GM18508 (cell line): ENCODE results near the gene SUMO4.

Source experiments
- ATAC-seq: cut with Tn5 transposase; IDR thresholded peaks from one replicate; pipeline ENCODE4 v1.9.1; 2021; ENCODE audit warnings: moderate number of reproducible peaks; ENCODE audit not compliant: insufficient read depth, unreplicated experiment

Gene SUMO4

GRCh38 chr6:149400050-149400449 lies at the start of gene SUMO4:
TSS of gene SUMO4 (plus strand) at chr6:149400262. CDS start at chr6:149400392, 130 bp downstream.
- ATAC-seq, result no peak

GRCh38 chr6:149354009-149354408 lies 46.1 kb upstream of the SUMO4 start:
- no peak for ATAC-seq

GRCh38 chr6:149356081-149356750 lies 43.8 kb upstream of the SUMO4 start:
- no peak for ATAC-seq

- no peak for ATAC-seq
Observed at GRCh38 chr6:149357726-149358538, 42.1 kb upstream of the SUMO4 start.

- ATAC-seq, result no peak
Observed at GRCh38 chr6:149359440-149359839, 40.6 kb upstream of the SUMO4 start.

- ATAC-seq, result no peak
Observed at GRCh38 chr6:149360536-149360935, 39.5 kb upstream of the SUMO4 start.

GRCh38 chr6:149362289-149362688 lies 37.8 kb upstream of the SUMO4 start:
- ATAC-seq, result no peak

- ATAC-seq, result no peak
Observed at GRCh38 chr6:149363154-149363553, 36.9 kb upstream of the SUMO4 start.

- ATAC-seq, result no peak
Observed at GRCh38 chr6:149364557-149364956, 35.5 kb upstream of the SUMO4 start.

- ATAC-seq, result no peak
Observed at GRCh38 chr6:149365197-149365596, 34.9 kb upstream of the SUMO4 start.

- ATAC-seq, result no peak
Observed at GRCh38 chr6:149366267-149366921, 33.7 kb upstream of the SUMO4 start.

GRCh38 chr6:149368065-149368464 lies 32.0 kb upstream of the SUMO4 start:
- no peak for ATAC-seq

GRCh38 chr6:149371154-149371553 lies 28.9 kb upstream of the SUMO4 start:
- ATAC-seq, result no peak

- ATAC-seq, result no peak
Observed at GRCh38 chr6:149372062-149372461, 28.0 kb upstream of the SUMO4 start.

- no peak for ATAC-seq
Observed at GRCh38 chr6:149373511-149373910, 26.6 kb upstream of the SUMO4 start.

GRCh38 chr6:149379977-149380376 lies 20.1 kb upstream of the SUMO4 start:
- no peak for ATAC-seq

GRCh38 chr6:149380523-149380922 lies 19.5 kb upstream of the SUMO4 start:
- no peak for ATAC-seq

GRCh38 chr6:149383371-149383770 lies 16.7 kb upstream of the SUMO4 start:
- ATAC-seq, result no peak

GRCh38 chr6:149384464-149384863 lies 15.6 kb upstream of the SUMO4 start:
- no peak for ATAC-seq

GRCh38 chr6:149385998-149386646 lies 13.9 kb upstream of the SUMO4 start:
- no peak for ATAC-seq
